Skeletal muscle tissue (tissue), 4 donors: ENCODE measurements around the gene HSD17B3. TPM values are rescaled to one million over a fixed set of nuclear protein-coding genes. Genes with fewer than 3 reads are reported as not detected.
"Not testable (repeated sequence)": the region's sequence is repeated elsewhere in the genome, so short reads cannot be mapped to it uniquely, and the experiment has no call there.

ENCODE experiments used
- H3K27ac ChIP-seq: one replicate; pipeline ENCODE4 v1.7.0; 2013; ENCODE audit warnings: mild to moderate bottlenecking, low read depth, low read length, inconsistent platforms
- H3K27me3 ChIP-seq, 3 donors: one replicate each; pipeline ENCODE4 v1.7.0; 2013; ENCODE audit warnings: low read length in 3 of 3; ENCODE audit not compliant: control insufficient read depth in 3 of 3, insufficient read depth in 3 of 3
- H3K36me3 ChIP-seq, 3 donors: one replicate each; pipeline ENCODE4 v1.7.0; 2013; ENCODE audit warnings: low read length in 3 of 3; ENCODE audit not compliant: control insufficient read depth in 3 of 3, insufficient read depth in 3 of 3
- H3K4me1 ChIP-seq, 3 donors: one replicate each; pipeline ENCODE4 v1.7.0; 2013; ENCODE audit warnings: low read length in 3 of 3, mild to moderate bottlenecking in 3 of 3; ENCODE audit not compliant: control insufficient read depth in 3 of 3, insufficient read depth in 3 of 3
- H3K4me3 ChIP-seq, 3 donors: one replicate each; pipeline ENCODE4 v1.7.0; 2013; ENCODE audit warnings: low read length in 3 of 3
- H3K9ac ChIP-seq, 3 donors: one replicate each; pipeline ENCODE4 v1.7.0; 2013; ENCODE audit warnings: low read length in 3 of 3, mild to moderate bottlenecking in 3 of 3, moderate library complexity in 2 of 3, low read depth in 1 of 3
- H3K9me3 ChIP-seq, 3 donors: one replicate each; pipeline ENCODE4 v1.7.0; 2013; ENCODE audit warnings: low read length in 3 of 3; ENCODE audit not compliant: control insufficient read depth in 3 of 3
- total RNA-seq: library from RNA; depleted of rRNA; stranded (reverse); fragments of >200 nt; gene quantifications from one replicate; pipeline ENCODE4 v1.2.3, GENCODE V29; 2014
- donor health status: Osteomylitis.

Gene HSD17B3
- total RNA-seq, 1 donor from 2014 or later, result 1.0 TPM

DNA sequence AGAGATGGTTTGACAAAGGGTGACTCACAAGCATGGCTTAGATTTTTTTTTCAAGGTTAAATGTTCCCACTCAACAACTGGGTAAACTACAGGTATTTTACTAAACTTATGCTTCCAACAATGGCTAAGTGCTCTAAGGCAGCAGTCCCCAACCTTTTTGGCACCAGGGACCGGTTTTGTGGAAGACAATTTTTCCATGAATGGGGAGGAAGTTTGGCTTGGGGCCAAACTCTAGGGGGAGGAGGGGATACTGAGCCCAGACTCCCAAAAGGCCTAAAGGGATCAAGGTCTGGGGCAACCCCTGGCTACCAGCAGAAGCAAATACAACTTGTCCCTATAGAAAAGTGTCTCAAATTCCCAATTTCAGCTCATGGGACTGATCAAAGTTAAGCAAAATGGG, 32.0 kb upstream of the HSD17B3 start:
- Histone ChIP-seq H3K4me3 (no peak overlapping the region), H3K36me3 (peaks cover 0 to 8% (median 4%) of the 10 kb centered on the region in 3 donors), H3K9me3 (no peaks in the 10 kb centered on the region), H3K27me3 (no peaks in the 10 kb centered on the region), H3K4me1 (no peaks in the 10 kb centered on the region), H3K9ac (no peak overlapping the region), H3K27ac (no peak overlapping the region)

DNA sequence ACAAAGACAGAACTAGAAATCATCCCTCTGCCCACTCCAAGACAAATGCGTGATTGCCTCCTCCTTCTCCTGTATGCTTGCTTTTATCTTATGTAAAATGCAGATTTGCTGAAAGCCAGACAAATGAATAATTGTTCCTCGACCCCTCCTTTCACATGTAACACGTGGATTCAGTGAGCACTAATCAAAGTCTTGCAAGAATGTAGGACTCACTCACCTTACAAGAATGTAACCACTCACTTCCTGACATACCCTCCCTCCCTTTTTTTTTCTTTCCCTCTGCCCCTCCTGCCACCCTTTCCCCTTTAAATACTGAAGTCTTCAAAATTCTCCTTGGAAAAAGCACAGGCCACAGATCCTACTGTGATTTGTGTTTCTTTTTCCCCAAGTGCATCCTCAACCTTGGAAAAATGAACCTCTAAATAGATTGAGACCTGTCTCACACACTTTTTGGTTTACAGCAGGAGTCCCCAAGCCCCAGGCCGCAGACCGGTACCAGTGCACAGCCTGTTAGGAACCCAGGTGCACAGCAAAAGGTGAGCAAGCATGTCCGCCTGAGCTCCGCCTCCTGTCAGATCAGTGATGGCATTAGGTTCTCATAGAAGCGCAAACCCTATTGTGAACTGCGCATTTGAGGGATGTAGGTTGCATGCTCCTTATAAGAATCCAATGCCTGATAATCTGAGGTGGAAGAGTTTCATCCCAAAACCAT, 29.4 kb upstream of the HSD17B3 start:
- no peaks in the 10 kb centered on the region for H3K9me3 ChIP-seq
- H3K4me3 ChIP-seq, result no peak overlapping the region
- H3K27ac ChIP-seq, result no peak overlapping the region
- H3K36me3 ChIP-seq, result peaks cover 0 to 8% (median 3%) of the 10 kb centered on the region in 3 donors
- no peaks in the 10 kb centered on the region for H3K27me3 ChIP-seq
- H3K4me1 ChIP-seq, result no peaks in the 10 kb centered on the region
- no peak overlapping the region for H3K9ac ChIP-seq

- H3K4me3 ChIP-seq, result no peak overlapping the region
- no peaks in the 10 kb centered on the region for H3K27me3 ChIP-seq
- no peaks in the 10 kb centered on the region for H3K9me3 ChIP-seq
- H3K27ac ChIP-seq, result no peak overlapping the region
- no peak overlapping the region for H3K9ac ChIP-seq
- no peaks in the 10 kb centered on the region for H3K4me1 ChIP-seq
- peaks cover 0 to 5% (median 0%) of the 10 kb centered on the region in 3 donors for H3K36me3 ChIP-seq
Observed at GRCh38 chr9:96327694-96328352, 25.8 kb upstream of the HSD17B3 start.

GRCh38 chr9:96323169-96323568, 21.2 kb upstream of the HSD17B3 start:
- Histone ChIP-seq H3K4me3 (no peak overlapping the region), H3K27ac (no peak overlapping the region), H3K27me3 (no peaks in the 10 kb centered on the region), H3K4me1 (no peaks in the 10 kb centered on the region), H3K36me3 (peaks cover 0 to 3% (median 2%) of the 10 kb centered on the region in 3 donors), H3K9ac (no peak overlapping the region), H3K9me3 (no peaks in the 10 kb centered on the region)

- H3K36me3 ChIP-seq, H3K27ac ChIP-seq, H3K27me3 ChIP-seq, H3K4me3 ChIP-seq, H3K9me3 ChIP-seq, H3K9ac ChIP-seq, H3K4me1 ChIP-seq: not testable (repeated sequence)
Observed at GRCh38 chr9:96322736-96323135, 20.8 kb upstream of the HSD17B3 start.

- not testable (repeated sequence) for H3K27me3 ChIP-seq, H3K9me3 ChIP-seq, H3K36me3 ChIP-seq, H3K9ac ChIP-seq, H3K4me1 ChIP-seq, H3K4me3 ChIP-seq, H3K27ac ChIP-seq
Observed at GRCh38 chr9:96322210-96322609, 20.2 kb upstream of the HSD17B3 start.

DNA sequence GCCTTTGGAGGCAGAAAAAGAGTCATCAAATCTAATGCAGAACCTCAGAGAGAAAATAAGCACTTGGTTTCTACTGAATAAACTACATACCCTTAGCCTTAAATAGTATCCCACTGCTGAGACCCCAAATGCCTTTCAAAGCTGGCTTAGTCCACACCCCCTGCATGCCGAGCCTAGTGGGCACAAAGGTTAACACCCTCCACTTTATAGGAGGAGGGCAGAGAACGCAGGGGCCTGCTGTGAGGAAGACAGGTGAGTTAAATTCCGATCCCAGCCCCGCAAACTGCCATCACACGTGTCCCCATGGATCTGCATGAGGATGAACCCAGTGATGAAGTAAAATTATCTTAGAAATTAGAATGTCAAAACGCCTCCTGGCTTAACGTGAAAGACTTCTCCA, 19.5 kb upstream of the HSD17B3 start:
- Histone ChIP-seq H3K27ac (no peak overlapping the region), H3K4me1 (peaks cover 0 to 2% (median 0%) of the 10 kb centered on the region in 3 donors), H3K36me3 (peaks cover 0 to 3% (median 2%) of the 10 kb centered on the region in 3 donors), H3K4me3 (no peak overlapping the region), H3K27me3 (no peaks in the 10 kb centered on the region), H3K9ac (no peak overlapping the region), H3K9me3 (no peaks in the 10 kb centered on the region)

DNA sequence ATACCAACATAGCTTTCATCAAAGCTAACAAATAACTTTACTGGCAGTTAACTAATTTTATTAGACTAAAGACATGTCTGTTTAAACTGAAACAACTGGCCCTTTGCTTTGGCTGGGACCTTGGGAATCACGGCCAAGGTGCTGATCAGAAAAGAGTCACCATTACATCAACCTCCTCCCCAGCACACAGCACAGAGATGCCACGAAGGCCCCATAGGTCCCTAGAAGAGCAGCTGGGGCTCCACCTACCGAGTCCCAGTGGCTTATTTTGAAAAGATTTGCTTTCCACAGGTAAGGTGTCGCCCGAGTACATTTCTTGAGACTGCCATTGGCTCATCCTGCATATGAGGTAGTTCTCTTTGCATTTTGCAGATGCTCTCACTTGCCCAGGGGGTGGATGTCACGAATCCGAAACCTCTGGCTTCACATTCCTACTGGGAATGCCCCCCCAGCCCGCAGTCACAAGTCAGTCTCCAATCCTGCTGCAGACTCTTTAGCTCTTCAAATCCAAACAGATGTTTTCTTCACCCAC, 18.8 kb upstream of the HSD17B3 start:
- Histone ChIP-seq H3K4me1 (peaks cover 0 to 2% (median 0%) of the 10 kb centered on the region in 3 donors), H3K9ac (no peak overlapping the region), H3K27ac (no peak overlapping the region), H3K27me3 (no peaks in the 10 kb centered on the region), H3K4me3 (no peak overlapping the region), H3K36me3 (peaks cover 0 to 3% (median 2%) of the 10 kb centered on the region in 3 donors), H3K9me3 (no peaks in the 10 kb centered on the region)

DNA sequence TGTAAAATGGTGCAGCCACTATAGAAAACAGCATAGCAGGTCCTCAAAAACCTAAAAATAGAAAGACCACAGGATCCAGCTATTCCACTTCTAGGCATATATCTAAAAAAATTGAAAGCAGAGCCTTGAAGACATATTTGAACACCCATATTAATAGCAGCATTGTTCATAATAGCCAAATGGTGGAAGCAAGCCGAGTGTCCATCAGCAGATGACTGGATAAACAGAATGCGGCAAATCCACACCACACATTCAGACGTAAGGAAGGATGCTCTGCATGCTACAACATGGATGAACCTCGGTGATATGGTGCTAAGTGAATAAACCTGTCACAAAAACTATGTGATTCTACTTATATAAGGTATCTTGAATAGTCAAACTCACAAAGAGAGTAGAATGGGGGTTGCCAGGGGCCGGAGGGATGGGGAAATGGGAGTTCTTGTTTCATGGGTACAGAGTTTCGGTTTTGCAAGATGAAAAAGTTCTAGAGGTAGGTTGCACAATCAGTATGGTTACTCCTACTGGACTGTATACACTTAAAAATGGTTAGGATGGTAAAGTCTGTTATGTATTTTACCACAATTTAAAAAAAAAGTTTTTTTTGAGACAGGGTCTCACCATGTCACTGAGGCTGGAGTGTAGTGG, 17.1 kb upstream of the HSD17B3 start:
- Histone ChIP-seq H3K4me1 (peaks cover 0 to 2% (median 0%) of the 10 kb centered on the region in 3 donors), H3K9me3 (no peaks in the 10 kb centered on the region), H3K36me3 (peaks cover 0 to 3% (median 2%) of the 10 kb centered on the region in 3 donors), H3K4me3 (no peak overlapping the region), H3K27ac (no peak overlapping the region), H3K9ac (no peak overlapping the region), H3K27me3 (no peaks in the 10 kb centered on the region)
